H1 (cell line): Measurements from ENCODE around the gene FAM120A. TPM values are rescaled to one million over a fixed set of nuclear protein-coding genes. Genes with fewer than 3 reads are reported as not detected.

Experiments used
- BRCA1 ChIP-seq: IDR thresholded peaks from 2 replicates; pipeline ENCODE4 v1.6.1; 2012; ENCODE audit warnings: low read depth, low read length, improper control_type of control experiment
- KDM5A ChIP-seq: fragments of 200-600 bp; IDR thresholded peaks from 2 replicates; pipeline ENCODE4 v1.7.1; 2012; ENCODE audit warnings: mild to moderate bottlenecking, low read length, inconsistent platforms, mixed read lengths
- RAD21 ChIP-seq, 2 experiments: IDR thresholded peaks in 1 of 2; conservative IDR thresholded peaks in 1 of 2; 2 replicates each; pipeline ENCODE4 v1.6.1; 2011; ENCODE audit warnings: low read depth in 2 of 2, low read length in 2 of 2, improper control_type of control experiment in 1 of 2, inconsistent platforms in 1 of 2, mild to moderate bottlenecking in 1 of 2, moderate library complexity in 1 of 2
- RFX5 ChIP-seq: IDR thresholded peaks from 2 replicates; pipeline ENCODE4 v1.6.1; 2011; ENCODE audit warnings: low read depth, low read length, improper control_type of control experiment, borderline replicate concordance
- RNF2 ChIP-seq: fragments of 200-900, 300-1000 bp; sonication (generic); IDR thresholded peaks from 2 replicates; pipeline ENCODE4 v1.7.1; 2016; ENCODE audit warnings: borderline replicate concordance, low read depth, mild to moderate bottlenecking, antibody characterized with exemption, low read length; ENCODE audit not compliant: poor library complexity, severe bottlenecking; ENCODE audit errors: missing control alignments
- USF2 ChIP-seq: IDR thresholded peaks from 2 replicates; pipeline ENCODE4 v1.6.1; 2011; ENCODE audit warnings: low read length, improper control_type of control experiment
- polyA plus RNA-seq, 7 experiments: library from polyadenylated mRNA; depleted of rRNA in 3 of 7; stranded (reverse) in 5 of 7; unstranded in 2 of 7; fragments of >200 nt in 5 of 7; fragments of 200-250 nt in 2 of 7; gene quantifications; 1 replicate in 5 of 7; 2 replicates in 1 of 7; 4 replicates in 1 of 7; pipeline versions ENCODE4 v1.2.1 to v1.2.3, GENCODE V29; 2011 to 2013; ENCODE audit warnings: missing spikeins in 2 of 7, mixed read lengths in 2 of 7
- total RNA-seq: library from RNA; stranded (reverse); fragmentation: NEBNext Ultra II Directional; extraction: Animal tissue kit (Norgen Biotek cat#: 25700); gene quantifications from 2 replicates; pipeline ENCODE4 v1.2.1, GENCODE V29; 2021
- TF ChIP-seq, protein P1 (sequence below), 3 experiments: IDR thresholded peaks; 1 replicate in 2 of 3; 2 replicates in 1 of 3; pipeline versions ENCODE4 v1.5.1 to v1.6.1; 2011; ENCODE audit warnings: low read length in 3 of 3, mild to moderate bottlenecking in 3 of 3, inconsistent platforms in 2 of 3, low read depth in 1 of 3, moderate library complexity in 1 of 3; ENCODE audit not compliant: insufficient read depth in 1 of 3; ENCODE audit errors: control extremely low read depth in 1 of 3

The FAM120A gene
- total and polyA plus RNA-seq, 2 of the 8 experiments (the other 6 are each of a cell fraction or from before 2014, with no cell fraction given), result 24.9 to 54.7 TPM

GRCh38 chr9:93613791-93614190 lies 162.3 kb downstream of the FAM120A start (continued):
- TF ChIP-seq USF2 (no peak), RFX5 (no peak), RAD21 (IDR thresholded peaks at IDR 0.05 in 1 of 2, conservative IDR thresholded peaks at IDR 0.05 in 1 of 2; ENCODE audit: low read depth in 2 of 2, low read length in 2 of 2) (no peak), RNF2 (no peak), BRCA1 (no peak), KDM5A (no peak)
- TF ChIP-seq, protein P1, sequence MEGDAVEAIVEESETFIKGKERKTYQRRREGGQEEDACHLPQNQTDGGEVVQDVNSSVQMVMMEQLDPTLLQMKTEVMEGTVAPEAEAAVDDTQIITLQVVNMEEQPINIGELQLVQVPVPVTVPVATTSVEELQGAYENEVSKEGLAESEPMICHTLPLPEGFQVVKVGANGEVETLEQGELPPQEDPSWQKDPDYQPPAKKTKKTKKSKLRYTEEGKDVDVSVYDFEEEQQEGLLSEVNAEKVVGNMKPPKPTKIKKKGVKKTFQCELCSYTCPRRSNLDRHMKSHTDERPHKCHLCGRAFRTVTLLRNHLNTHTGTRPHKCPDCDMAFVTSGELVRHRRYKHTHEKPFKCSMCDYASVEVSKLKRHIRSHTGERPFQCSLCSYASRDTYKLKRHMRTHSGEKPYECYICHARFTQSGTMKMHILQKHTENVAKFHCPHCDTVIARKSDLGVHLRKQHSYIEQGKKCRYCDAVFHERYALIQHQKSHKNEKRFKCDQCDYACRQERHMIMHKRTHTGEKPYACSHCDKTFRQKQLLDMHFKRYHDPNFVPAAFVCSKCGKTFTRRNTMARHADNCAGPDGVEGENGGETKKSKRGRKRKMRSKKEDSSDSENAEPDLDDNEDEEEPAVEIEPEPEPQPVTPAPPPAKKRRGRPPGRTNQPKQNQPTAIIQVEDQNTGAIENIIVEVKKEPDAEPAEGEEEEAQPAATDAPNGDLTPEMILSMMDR (IDR thresholded peaks at IDR 0.05; ENCODE audit: control extremely low read depth in 1 of 3, insufficient read depth in 1 of 3, low read depth in 1 of 3, low read length in 3 of 3), result no peak
